Loucy (cell line): Measurements from ENCODE around the gene HYAL3.

Experiments
- EZH2phosphoT487 ChIP-seq: fragments of 200-600 bp; IDR thresholded peaks from 2 replicates; pipeline ENCODE4 v1.6.1; 2018; ENCODE audit warnings: antibody characterized with exemption, mild to moderate bottlenecking, moderate library complexity, borderline replicate concordance
- TF ChIP-seq, protein P1 (sequence below): fragments of 200-600 bp; sonication (generic); conservative IDR thresholded peaks from 2 replicates; pipeline ENCODE4 v1.5.1; 2014; ENCODE audit warnings: mild to moderate bottlenecking, antibody characterized with exemption, low read length

DNA sequence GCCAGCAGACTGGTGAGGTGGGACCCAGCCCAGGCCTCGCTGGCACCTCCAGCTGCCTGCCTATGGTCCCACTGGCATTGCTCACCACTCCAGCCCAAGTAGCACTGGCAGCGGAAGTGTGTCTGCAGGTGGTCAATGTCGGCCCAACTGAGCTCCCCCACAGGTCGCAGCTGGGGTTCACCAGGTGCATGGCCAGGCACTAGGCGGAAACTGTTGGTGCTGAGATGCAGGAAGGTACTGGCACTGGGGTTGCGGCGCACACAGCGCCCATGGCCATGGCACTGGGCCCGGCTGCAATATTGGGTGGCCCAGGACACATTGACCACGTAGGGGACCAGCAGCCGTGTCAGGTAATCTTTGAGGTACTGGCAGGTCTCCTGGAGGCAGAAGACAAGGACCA is 19.0 kb upstream of the HYAL3 start:
- TF ChIP-seq, protein P1, sequence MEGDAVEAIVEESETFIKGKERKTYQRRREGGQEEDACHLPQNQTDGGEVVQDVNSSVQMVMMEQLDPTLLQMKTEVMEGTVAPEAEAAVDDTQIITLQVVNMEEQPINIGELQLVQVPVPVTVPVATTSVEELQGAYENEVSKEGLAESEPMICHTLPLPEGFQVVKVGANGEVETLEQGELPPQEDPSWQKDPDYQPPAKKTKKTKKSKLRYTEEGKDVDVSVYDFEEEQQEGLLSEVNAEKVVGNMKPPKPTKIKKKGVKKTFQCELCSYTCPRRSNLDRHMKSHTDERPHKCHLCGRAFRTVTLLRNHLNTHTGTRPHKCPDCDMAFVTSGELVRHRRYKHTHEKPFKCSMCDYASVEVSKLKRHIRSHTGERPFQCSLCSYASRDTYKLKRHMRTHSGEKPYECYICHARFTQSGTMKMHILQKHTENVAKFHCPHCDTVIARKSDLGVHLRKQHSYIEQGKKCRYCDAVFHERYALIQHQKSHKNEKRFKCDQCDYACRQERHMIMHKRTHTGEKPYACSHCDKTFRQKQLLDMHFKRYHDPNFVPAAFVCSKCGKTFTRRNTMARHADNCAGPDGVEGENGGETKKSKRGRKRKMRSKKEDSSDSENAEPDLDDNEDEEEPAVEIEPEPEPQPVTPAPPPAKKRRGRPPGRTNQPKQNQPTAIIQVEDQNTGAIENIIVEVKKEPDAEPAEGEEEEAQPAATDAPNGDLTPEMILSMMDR = no peak
- TF ChIP-seq EZH2phosphoT487 = no peak
